A549 treated with CpdA at 1 μM for 4 hours (cell line): ENCODE results near the gene LAMP2. TPM values are rescaled to one million over a fixed set of nuclear protein-coding genes. Genes with fewer than 3 reads are reported as not detected.

ENCODE experiments used
- total RNA-seq: library from RNA; stranded (reverse); fragments of 200-300 nt; extraction: Qiagen RNA extraction; gene quantifications from 5 replicates; pipeline ENCODE4 v1.2.3, GENCODE V29; 2022; ENCODE audit warnings: low read depth

The LAMP2 gene
- total RNA-seq: 80.7 to 104 TPM (median 93.2 TPM) in 5 replicates

GRCh38 chrX:120468825-120469525 lies at the start of gene LAMP2:
LAMP2 (minus strand) TSS chrX:120469296; CDS start chrX:120469169, 127 bp downstream.

Other genes starting within 250 kb of the LAMP2 start
- gene ZBTB33, start 218.5 kb downstream of the LAMP2 start, total RNA-seq: 9.1 to 13.9 TPM (median 11.4 TPM) in 5 replicates
- gene TMEM255A, start 157.8 kb downstream of the LAMP2 start, total RNA-seq: 0.06 to 0.15 TPM (median 0.10 TPM) in 5 replicates
- 0.01 TPM in 1 of 5 replicates, not detected in the others for gene ATP1B4, start 107.2 kb downstream of the LAMP2 start, total RNA-seq
- 32.2 to 47.9 TPM (median 38.6 TPM) in 5 replicates for gene CUL4B, start 91.7 kb upstream of the LAMP2 start, total RNA-seq
- 91.5 to 106 TPM (median 92.8 TPM) in 5 replicates for gene MCTS1, start 134.8 kb upstream of the LAMP2 start, total RNA-seq
- 29.8 to 37.6 TPM (median 32.5 TPM) in 5 replicates for gene C1GALT1C1, start 160.8 kb upstream of the LAMP2 start, total RNA-seq